Bronchus fibroblast of lung (primary cell): Measurements from ENCODE around the gene RAD9A. TPM values are rescaled to one million over a fixed set of nuclear protein-coding genes. Genes with fewer than 3 reads are reported as not detected.

Experiments used
- total RNA-seq: library from RNA; depleted of rRNA; stranded (reverse); fragments of >200 nt; gene quantifications from 2 replicates; pipeline ENCODE4 v1.2.3, GENCODE V29; 2015

Gene RAD9A
- total RNA-seq, result 8.6 and 9.6 TPM in 2 replicates

GRCh38 chr11:67391304-67392182 is at the start of gene RAD9A:
Gene RAD9A (plus strand): TSS chr11:67391986. CDS start chr11:67392045, 59 bp downstream.

GRCh38 chr11:67353317-67354074 is 38.3 kb upstream of the RAD9A start, which contains the start of gene POLD4:
Gene POLD4 (minus strand): TSS chr11:67353546. CDS start chr11:67353399, 147 bp downstream.

GRCh38 chr11:67372993-67373647 is 18.7 kb upstream of the RAD9A start, which contains the start of gene CLCF1:
Gene CLCF1 (minus strand): TSS chr11:67373598. CDS start chr11:67373539, 59 bp downstream.

GRCh38 chr11:67401495-67402191 is 9.9 kb downstream of the RAD9A start, which contains the start of gene PPP1CA:
Gene PPP1CA (minus strand): TSS chr11:67401858. CDS start chr11:67401782, 76 bp downstream.

DNA sequence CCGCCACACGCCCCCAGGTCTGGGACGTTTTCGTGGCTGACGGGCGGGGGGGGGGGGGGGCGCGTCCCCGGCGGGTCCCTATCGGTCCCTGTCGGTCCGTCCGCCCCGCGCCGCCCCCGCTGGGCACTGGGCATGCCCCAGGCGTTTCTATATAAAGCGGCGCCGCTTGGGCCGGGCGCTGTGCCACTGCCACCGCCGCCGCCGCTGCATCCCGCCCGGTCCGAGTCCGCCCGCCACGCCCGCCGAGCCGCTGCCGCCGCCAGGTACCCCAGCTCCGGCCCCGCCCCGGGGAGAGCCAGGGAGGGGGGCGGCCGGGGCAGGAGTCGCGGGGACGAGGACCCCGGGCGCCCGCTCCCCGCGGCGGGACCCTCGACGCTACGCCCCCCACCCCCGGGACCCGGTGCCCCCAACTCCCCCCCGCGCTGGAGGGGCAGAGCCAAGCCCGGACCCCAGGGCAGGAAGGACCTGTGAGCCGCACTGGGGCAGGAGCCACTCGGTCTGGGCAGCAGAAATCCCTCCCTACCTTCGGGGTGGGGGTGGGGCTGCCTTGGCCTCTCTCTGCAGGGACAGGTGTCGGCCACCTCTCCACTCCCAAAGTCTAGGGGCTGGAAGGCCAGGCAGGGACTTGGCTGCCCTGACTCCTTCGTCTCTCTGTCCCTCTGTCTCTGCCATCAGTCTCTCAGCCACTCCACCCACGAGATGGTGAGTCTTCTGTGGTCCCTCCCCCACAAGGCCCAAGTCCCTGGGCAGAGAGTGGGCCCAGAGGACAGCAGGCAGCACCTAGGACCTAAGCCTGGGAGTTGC is 23.9 kb downstream of the RAD9A start, which contains the start of gene CARNS1:
Gene CARNS1 (plus strand): TSS at position 178 of the 804 bp plus-strand sequence. CDS start 522 bp downstream, at position 700.

GRCh38 chr11:67428052-67429001 is 36.5 kb downstream of the RAD9A start, which contains the start of gene RPS6KB2:
Gene RPS6KB2 (plus strand): TSS chr11:67428494. CDS start chr11:67428546, 52 bp downstream.

GRCh38 chr11:67437082-67437808 is 45.5 kb downstream of the RAD9A start, which contains the start of gene PTPRCAP:
Gene PTPRCAP (minus strand): TSS chr11:67437682. CDS start chr11:67437619, 63 bp downstream.

Other genes with a start within 250 kb of the RAD9A start
- gene GRK2, start 125.5 kb upstream of the RAD9A start, total RNA-seq, result 38.8 and 41.8 TPM in 2 replicates
- 23.8 and 26.1 TPM in 2 replicates for gene ANKRD13D, start 102.7 kb upstream of the RAD9A start, total RNA-seq
- gene SSH3, start 88.5 kb upstream of the RAD9A start, total RNA-seq, result 12.5 and 14.1 TPM in 2 replicates
- gene POLD4, start 38.4 kb upstream of the RAD9A start, total RNA-seq, result 80.7 and 97.1 TPM in 2 replicates
- gene CLCF1, start 18.4 kb upstream of the RAD9A start, total RNA-seq, result 4.0 and 5.4 TPM in 2 replicates
- 202 and 225 TPM in 2 replicates for gene PPP1CA, start 9.9 kb downstream of the RAD9A start, total RNA-seq
- gene TBC1D10C, start 12.1 kb downstream of the RAD9A start, total RNA-seq, result not detected in 2 replicates
- gene CARNS1, start 23.7 kb downstream of the RAD9A start, total RNA-seq, result not detected in 2 replicates
- gene RPS6KB2, start 36.5 kb downstream of the RAD9A start, total RNA-seq, result 55.2 and 65.4 TPM in 2 replicates
- gene PTPRCAP, start 45.7 kb downstream of the RAD9A start, total RNA-seq, result 0.45 TPM in 1 of 2 replicates, not detected in the other
- gene CORO1B, start 51.5 kb downstream of the RAD9A start, total RNA-seq, result 75.3 and 84.4 TPM in 2 replicates
- gene GPR152, start 60.7 kb downstream of the RAD9A start, total RNA-seq, result not detected in 2 replicates
- gene CABP4, start 63.4 kb downstream of the RAD9A start, total RNA-seq, result not detected in 2 replicates
- gene TMEM134, start 77.3 kb downstream of the RAD9A start, total RNA-seq, result 30.0 and 53.1 TPM in 2 replicates
- gene AIP, start 91.0 kb downstream of the RAD9A start, total RNA-seq, result 57.7 and 69.6 TPM in 2 replicates
- 19.5 and 22.7 TPM in 2 replicates for gene PITPNM1, start 113.4 kb downstream of the RAD9A start, total RNA-seq
- gene CDK2AP2, start 116.2 kb downstream of the RAD9A start, total RNA-seq, result 42.4 and 45.6 TPM in 2 replicates
- gene CABP2, start 131.5 kb downstream of the RAD9A start, total RNA-seq, result not detected in 2 replicates
- gene GSTP1, start 191.8 kb downstream of the RAD9A start, total RNA-seq, result 1,003 and 1,137 TPM in 2 replicates
- 230 and 237 TPM in 2 replicates for gene NDUFV1, start 214.9 kb downstream of the RAD9A start, total RNA-seq
- 25.3 and 29.1 TPM in 2 replicates for gene NUDT8, start 238.0 kb downstream of the RAD9A start, total RNA-seq
- not detected in 2 replicates for gene TBX10, start 247.8 kb downstream of the RAD9A start, total RNA-seq